ENCODE results near the gene WWC2.

DNA sequence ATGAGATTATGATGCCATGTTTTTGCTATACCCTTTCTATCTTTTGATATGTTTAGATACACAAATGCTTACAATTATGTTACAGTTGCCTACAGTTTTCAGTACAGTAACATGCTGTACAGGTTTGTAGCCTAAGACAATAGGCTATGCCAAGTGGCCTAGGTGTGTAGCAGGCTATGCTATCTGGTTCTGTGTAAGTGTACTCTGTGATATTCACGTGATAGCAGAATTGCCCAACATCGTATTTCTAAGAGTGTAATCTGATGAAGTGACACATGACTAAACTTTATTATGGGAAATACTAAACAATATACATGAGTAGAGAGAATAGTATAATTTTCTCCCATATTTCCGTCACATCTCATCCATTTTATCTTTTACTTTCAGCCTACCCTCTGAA, 124.0 kb downstream of the WWC2 start:
- TF ChIP-seq POLR2A (IDR thresholded peaks at IDR 0.05; ENCODE audit: low read length) (no peak), GATA1 (IDR thresholded peaks at IDR 0.05; ENCODE audit: low read depth, low read length) (no peak)

All from erythroblast (primary cell).